VCaP (cell line): Measurements from ENCODE around the gene BCAR3.

Source experiments
- H3K27ac ChIP-seq: fragments of 450-650 bp; 2 replicates; pipeline ENCODE4 v1.5.1; 2017
- TF ChIP-seq, protein P1 (sequence below): fragments of 450-650 bp; conservative IDR thresholded peaks from 2 replicates; pipeline ENCODE4 v1.5.1; 2017; ENCODE audit warnings: mild to moderate bottlenecking, moderate library complexity

The BCAR3 gene

DNA sequence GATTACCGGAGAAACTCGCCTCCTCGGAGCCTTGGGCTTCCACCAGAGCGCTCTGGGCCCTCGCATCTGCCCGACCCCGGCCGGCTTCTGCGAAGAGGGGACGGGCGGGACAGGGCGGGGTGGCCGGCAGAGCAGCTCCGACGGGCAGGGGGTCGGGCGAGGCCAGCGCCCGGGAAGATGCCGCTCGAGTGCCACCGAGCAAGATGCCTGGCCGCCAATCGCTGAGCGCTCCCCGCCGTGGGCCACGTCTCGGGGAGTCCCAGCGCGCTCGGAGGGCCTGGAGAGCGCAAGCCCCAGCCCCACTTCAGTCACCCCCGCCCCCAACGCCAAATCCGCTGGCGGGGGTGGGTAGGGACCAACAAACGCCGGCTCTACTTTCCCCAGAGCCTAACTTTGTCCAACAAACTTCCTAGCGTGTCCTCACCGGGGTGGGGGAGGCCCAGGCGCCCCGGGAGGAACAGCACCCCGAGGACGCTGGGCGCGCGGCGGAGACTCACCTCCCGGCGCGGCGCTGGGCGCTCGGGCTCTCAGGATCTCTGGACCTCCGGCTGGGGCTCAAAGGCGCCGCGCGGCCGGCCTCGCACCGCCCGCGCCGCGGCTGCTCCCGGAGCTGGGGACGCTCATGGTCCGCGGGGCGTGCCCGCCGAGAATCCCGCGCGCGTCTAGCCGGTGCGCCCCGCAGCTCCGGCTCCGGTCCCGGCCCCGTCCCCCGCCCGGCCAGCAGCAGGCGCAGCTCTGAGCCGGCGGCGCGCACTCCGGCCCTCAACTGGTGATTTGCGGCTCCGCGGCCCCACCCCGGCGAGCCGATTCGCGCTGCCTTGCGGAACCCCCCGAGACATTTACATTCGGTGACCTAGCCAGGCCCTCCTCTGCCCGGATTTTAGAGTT, at the start of gene BCAR3:
BCAR3 (minus strand) TSS at position 737 of the 888 bp plus-strand sequence. CDS start 6,907 bp downstream, outside the sequence.
- H3K27ac ChIP-seq: peak within 1 kb of the TSS; percentile 36; the same call in 1 of the 2 replicates
- TF ChIP-seq, protein P1, sequence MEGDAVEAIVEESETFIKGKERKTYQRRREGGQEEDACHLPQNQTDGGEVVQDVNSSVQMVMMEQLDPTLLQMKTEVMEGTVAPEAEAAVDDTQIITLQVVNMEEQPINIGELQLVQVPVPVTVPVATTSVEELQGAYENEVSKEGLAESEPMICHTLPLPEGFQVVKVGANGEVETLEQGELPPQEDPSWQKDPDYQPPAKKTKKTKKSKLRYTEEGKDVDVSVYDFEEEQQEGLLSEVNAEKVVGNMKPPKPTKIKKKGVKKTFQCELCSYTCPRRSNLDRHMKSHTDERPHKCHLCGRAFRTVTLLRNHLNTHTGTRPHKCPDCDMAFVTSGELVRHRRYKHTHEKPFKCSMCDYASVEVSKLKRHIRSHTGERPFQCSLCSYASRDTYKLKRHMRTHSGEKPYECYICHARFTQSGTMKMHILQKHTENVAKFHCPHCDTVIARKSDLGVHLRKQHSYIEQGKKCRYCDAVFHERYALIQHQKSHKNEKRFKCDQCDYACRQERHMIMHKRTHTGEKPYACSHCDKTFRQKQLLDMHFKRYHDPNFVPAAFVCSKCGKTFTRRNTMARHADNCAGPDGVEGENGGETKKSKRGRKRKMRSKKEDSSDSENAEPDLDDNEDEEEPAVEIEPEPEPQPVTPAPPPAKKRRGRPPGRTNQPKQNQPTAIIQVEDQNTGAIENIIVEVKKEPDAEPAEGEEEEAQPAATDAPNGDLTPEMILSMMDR: peak; percentile 60

DNA sequence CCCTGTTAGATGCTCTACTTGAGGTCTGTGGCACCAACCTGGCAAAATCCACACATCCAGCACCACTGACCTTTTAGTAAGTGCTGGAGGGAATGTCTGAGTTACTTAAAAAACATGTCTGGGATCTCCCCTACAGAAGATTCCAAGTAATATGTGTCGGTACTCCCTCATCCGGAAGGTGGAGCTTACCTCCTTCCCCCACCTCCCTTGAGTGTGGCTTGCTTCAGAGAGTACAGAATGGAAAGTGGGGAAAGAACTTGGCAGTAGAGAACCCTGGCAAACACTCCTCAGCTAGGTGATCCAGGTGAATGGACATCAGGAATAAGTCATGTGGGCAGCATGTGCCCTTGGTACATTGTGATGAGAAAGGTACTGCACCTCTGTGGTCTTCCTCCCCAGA, 49.0 kb upstream of the BCAR3 start:
- no peak overlapping the region for H3K27ac ChIP-seq
- TF ChIP-seq, protein P1: no peak

DNA sequence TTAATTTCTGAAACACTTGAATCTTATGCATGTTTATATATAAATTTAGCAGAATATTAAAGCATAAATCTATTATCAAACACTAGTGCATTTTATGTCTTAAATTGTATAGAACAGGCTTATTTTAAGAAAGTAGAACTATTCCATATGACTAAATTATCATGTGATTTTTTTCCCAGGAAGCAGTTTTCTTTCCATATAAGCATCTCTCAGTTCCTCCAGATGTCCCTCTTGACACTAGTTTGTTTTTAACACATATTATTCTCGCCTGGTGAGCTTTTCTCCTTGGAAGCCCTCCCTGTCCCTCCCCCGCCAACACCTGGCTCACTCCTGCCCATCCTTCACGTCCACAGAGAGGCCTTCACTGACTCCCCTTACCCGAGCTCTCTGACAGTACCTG, 48.3 kb upstream of the BCAR3 start:
- TF ChIP-seq, protein P1: no peak
- H3K27ac ChIP-seq: no peak overlapping the region

DNA sequence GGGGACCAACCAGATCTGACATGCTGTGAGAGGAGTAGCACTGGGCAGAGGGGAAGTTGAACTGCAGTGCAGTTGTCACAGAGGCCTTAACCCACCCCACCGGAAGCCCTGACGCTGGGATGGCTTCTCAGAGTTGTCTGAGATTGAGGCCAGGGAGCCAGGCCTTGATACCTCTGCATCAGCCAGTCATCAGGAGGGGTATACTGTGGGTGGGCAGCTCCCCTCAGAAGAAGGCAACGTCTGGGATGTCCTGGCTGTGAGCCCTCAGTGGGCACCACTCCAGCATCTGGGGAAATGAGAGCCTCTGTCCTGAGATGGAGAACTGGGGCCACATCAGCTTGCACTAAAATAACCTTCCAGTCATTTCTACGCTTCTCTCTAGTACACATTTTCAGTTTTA, 47.9 kb upstream of the BCAR3 start:
- H3K27ac ChIP-seq: no peak overlapping the region

DNA sequence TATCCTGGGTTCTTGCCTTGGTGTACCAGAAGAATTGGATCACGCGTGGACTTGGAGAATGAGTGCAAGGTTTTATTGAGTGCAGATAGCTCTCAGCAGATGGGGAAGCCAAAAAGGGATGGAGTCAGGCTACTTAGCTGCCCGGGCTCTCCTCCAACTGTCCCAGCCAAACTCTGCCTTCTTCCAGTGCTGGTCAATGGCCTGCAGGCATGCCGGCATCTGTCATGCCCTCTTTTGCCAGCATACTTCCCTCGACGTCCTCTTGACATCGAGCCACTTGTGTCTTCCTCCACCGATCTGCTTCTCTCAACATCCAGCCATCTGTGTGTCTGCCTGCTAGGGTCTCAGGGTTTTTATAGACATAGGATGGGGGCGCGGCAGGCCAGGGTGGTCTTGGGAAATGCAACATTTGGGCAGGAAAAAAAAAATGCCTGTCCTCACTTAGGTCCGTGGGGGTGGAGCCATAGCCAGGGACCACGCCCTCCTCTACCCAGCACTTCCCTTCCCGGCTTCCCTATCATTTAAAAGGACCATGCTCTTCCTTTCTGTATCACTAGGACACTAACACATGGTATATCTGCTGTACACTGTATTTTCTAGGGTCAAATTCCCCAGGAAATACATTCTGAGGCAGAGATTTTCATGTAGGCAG, 47.0 kb upstream of the BCAR3 start:
- no peak overlapping the region for H3K27ac ChIP-seq
- TF ChIP-seq, protein P1: no peak

More for the DNA sequence above, 47.9 kb upstream of the BCAR3 start:
- TF ChIP-seq, protein P1: no peak

DNA sequence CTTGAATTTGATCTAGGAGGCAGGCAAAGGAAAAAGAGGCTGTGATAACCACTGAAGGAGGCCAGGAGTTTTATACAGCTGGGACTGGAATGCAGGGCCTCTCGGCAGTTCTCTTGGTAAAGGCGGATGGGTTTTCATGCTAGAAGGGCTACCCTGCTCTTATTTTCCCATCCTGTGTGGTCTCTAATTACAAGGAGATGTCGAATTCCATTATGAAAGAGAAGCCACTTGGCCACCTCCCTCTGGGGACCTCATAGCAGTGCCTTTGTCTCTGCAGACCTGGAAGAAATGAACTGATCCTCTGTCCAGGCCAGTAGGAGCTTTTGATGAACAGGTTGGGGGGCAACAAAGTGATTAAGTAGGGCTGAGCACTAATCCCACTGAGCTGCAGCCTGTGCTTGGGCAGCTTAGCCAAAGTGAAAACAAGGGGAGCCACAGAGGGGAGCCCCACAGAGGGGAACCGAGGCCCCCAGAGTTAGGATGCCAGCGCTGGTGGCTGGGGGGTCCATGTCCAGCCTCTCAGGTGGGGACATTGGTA, 42.2 kb upstream of the BCAR3 start:
- H3K27ac ChIP-seq: no peak overlapping the region
- TF ChIP-seq, protein P1: no peak

DNA sequence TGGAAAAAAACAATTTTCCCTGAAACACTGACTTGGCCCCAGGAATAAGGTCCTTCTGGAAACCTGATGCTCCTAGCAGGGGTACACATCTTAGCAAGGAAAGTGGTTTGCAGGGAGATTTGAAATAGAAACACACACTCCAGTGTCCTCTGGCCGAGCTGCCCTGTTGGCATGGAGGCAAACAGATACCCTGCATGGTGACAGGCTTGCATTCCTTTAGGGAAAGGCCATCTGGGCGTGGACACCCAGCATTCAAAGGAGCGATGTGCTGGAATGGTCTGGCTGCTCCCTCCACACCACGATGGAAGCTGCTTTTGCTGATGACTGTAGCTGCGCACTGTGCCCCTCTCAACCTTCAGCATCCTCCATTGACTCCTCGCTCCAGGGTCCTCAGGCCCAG, 41.5 kb upstream of the BCAR3 start:
- TF ChIP-seq, protein P1: no peak
- H3K27ac ChIP-seq: no peak overlapping the region
